Heart right ventricle (tissue), 16 donors: Measurements from ENCODE around the gene FUS. TPM values are rescaled to one million over a fixed set of nuclear protein-coding genes. Genes with fewer than 3 reads are reported as not detected.

ENCODE experiments used
- ATAC-seq, 8 donors: fragments of 200-7000 bp; cut with Tn5 transposase; one replicate each; pipeline ENCODE4 v1.9.1; 2020; ENCODE audit warnings: mild to moderate bottlenecking in 8 of 8, moderate library complexity in 8 of 8, moderate number of reproducible peaks in 1 of 8
- DNase-seq, 2 donors: peaks; one replicate each; pipeline ENCODE4 v3.0.0-alpha.2; 2020
- H3K27ac ChIP-seq, 10 donors: fragments of 200-600 bp; sonication (generic) in 2 of 10; one replicate each; pipeline versions ENCODE4 v1.5.0 to v1.8.0; 2020 to 2022; ENCODE audit warnings: mild to moderate bottlenecking in 3 of 10
- H3K27me3 ChIP-seq, 7 donors: fragments of 200-600 bp; one replicate each; pipeline ENCODE4 v1.8.0; 2021 to 2022; ENCODE audit warnings: mild to moderate bottlenecking in 2 of 7
- H3K36me3 ChIP-seq, 9 donors: fragments of 200-600 bp; sonication (generic) in 1 of 9; one replicate each; pipeline versions ENCODE4 v1.5.0 to v1.8.0; 2020 to 2022; ENCODE audit warnings: mild to moderate bottlenecking in 2 of 9
- H3K4me1 ChIP-seq, 9 donors: fragments of 200-600 bp; sonication (generic) in 1 of 9; one replicate each; pipeline versions ENCODE4 v1.5.0 to v1.8.0; 2020 to 2022; ENCODE audit warnings: mild to moderate bottlenecking in 4 of 9
- H3K4me3 ChIP-seq, 10 donors: fragments of 200-600 bp; sonication (generic) in 2 of 10; one replicate each; pipeline versions ENCODE4 v1.5.0 to v1.8.0; 2020 to 2022; ENCODE audit warnings: mild to moderate bottlenecking in 7 of 10, moderate library complexity in 2 of 10
- H3K9me3 ChIP-seq, 11 donors: fragments of 200-600 bp in 10 of 11; sonication (generic) in 2 of 11; one replicate each; pipeline versions ENCODE4 v1.5.0 to v1.8.0; 2013 to 2022; ENCODE audit warnings: mild to moderate bottlenecking in 2 of 11, control low read depth in 1 of 11, moderate library complexity in 1 of 11
- CTCF ChIP-seq, 9 donors: fragments of 200-600 bp; sonication (generic) in 2 of 9; IDR thresholded peaks; one replicate each; pipeline versions ENCODE4 v1.5.0 to v1.8.0; 2021 to 2022; ENCODE audit warnings: antibody characterized with exemption in 9 of 9, mild to moderate bottlenecking in 5 of 9, moderate library complexity in 1 of 9
- WGBS, 2 donors: extraction: QIAGEN DNeasy Blood & Tissue Kit; methylation state at CpG; one replicate each; pipeline ENCODE4 v1.1.7; 2013; ENCODE audit warnings: inconsistent platforms in 1 of 2; 5-methylcytosine and 5-hydroxymethylcytosine counted together
- intact Hi-C, 10 donors: fragments of 100-400 bp; cut with DNase I; formaldehyde crosslinking; loops; one replicate each; pipeline versions ENCODE4 v1.11.1 to v1.14.2; 2022
- polyA plus RNA-seq, 2 donors: library from polyadenylated mRNA; stranded (reverse); fragments of 200-250 nt; gene quantifications; one replicate each; pipeline ENCODE4 v1.2.3, GENCODE V29; 2013
- total RNA-seq, 10 donors: library from RNA; stranded (reverse); fragmentation: NEBNext Ultra II Directional in 3 of 10; extraction: Animal tissue kit (Norgen Biotek cat#: 25700) in 3 of 10; gene quantifications; one replicate each; pipeline versions ENCODE4 v1.2.1 to v1.2.4, GENCODE V29; 2021 to 2023
- donor health status: Arrhythmogenic right ventricular cardiomyopathy.
- donor health status: ischemic (EF 13 %, LVEDD 7.1; RV severe dilation, severe dysfunction).
- donor health status: healthy with polysubstance abuse.
- donor health status: DM: no; HTN: yes; CAD: no.
- donor health status: DM: no; HTN: no; CAD: no.
- donor health status: ischemic (EF 25% LVEDD 6.9; RV normal size, moderate dysfunction).
- donor health status: ischemic (EF 25% LVEDD 5.7; RV mildly dilated, moderate dysfunction).
- donor health status: healthy.
- donor health status: DM: yes; HTN: yes; CAD: no.
- donor health status: Ischemic cardiomyopathy.
- donor health status: ischemic (EF 35%, LVEDD 5.7; RV mildly dilated, moderate dysfunction).
- donor health status: nonischemic (EF 11% LVEDD 7.7; RV severe dilation, severe dysfunction).
- donor health status: DM: yes; HTN: yes; CAD: no.
- donor health status: PGD.
- donor health status: ischemic (EF 29% LVEDD 5.4; RV normal size, mild dysfunction).
- donor health status: nonischemic (EF 23%, LVEDD 6.1; RV moderate dilation, normal function).

Gene FUS
- total and polyA plus RNA-seq, 12 donors = 116 to 240 (median 140) TPM

GRCh38 chr16:31131841-31132271, 48.1 kb upstream of the FUS start:
- no peak for ATAC-seq
- no peaks in the 10 kb centered on the region for H3K27me3 ChIP-seq
- no peak overlapping the region for H3K27ac ChIP-seq
- no peak overlapping the region for H3K4me3 ChIP-seq
- no peak for DNase-seq
- no peaks in the 10 kb centered on the region for H3K9me3 ChIP-seq
- intact Hi-C loops = no loop called here
- peaks cover 3 to 61% (median 40%) of the 10 kb centered on the region in 9 donors for H3K4me1 ChIP-seq
- no peak for TF ChIP-seq CTCF (IDR thresholded peaks at IDR 0.05)
- peaks cover 0 to 66% (median 41%) of the 10 kb centered on the region in 9 donors for H3K36me3 ChIP-seq
- 85 to 88% methylated on average over 5 of the region's 5 CpGs for WGBS, 2 donors

DNA sequence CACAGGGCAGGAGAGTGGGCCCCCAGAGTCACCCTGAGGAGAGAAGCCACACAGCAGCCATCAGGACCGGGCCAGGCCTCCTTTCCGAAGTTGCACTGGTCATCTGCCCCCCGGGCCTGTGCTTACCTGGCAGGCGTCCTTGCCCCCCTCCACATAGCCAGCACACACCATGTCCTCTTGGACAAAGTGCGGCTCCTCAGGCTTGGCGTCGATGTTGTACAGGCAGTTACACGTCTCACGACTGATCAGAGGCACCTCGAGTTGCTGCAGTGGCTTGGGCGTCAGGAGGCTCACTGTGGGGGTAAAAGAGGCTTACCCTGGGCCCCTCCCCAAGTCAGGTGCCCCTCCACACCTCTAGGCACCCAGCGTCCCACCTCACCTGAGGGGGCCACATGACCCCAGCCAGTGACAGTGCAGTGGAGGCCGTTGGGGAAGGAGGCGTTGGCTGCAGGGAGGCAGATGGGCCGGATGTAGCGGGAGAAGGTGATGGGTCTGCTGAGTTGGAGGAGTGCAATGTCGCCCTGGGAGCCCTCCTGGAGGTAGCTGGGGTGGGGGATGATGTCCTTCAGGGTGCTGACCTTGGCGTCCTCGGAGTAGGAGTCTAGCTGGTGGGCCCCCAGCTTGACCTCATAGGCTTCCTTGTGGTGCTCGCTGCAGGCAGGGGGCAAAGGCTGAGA, 47.5 kb upstream of the FUS start:
- H3K27ac ChIP-seq = no peak overlapping the region
- H3K27me3 ChIP-seq = no peaks in the 10 kb centered on the region
- TF ChIP-seq CTCF (IDR thresholded peaks at IDR 0.05) = no peak
- intact Hi-C loops = no loop called here
- 87 to 89% methylated on average over 20 of the region's 20 CpGs for WGBS, 2 donors
- no peaks in the 10 kb centered on the region for H3K9me3 ChIP-seq
- peaks cover 0 to 60% (median 36%) of the 10 kb centered on the region in 9 donors for H3K36me3 ChIP-seq
- H3K4me1 ChIP-seq = peaks cover 3 to 56% (median 40%) of the 10 kb centered on the region in 9 donors
- H3K4me3 ChIP-seq = no peak overlapping the region
- no peak for ATAC-seq
- DNase-seq = no peak

- intact Hi-C loops = no loop called here
- ATAC-seq (no peak), DNase-seq (no peak)
- Histone ChIP-seq H3K36me3 (peaks cover 0 to 54% (median 30%) of the 10 kb centered on the region in 9 donors), H3K27ac (no peak overlapping the region), H3K4me3 (no peak overlapping the region), H3K27me3 (no peaks in the 10 kb centered on the region), H3K4me1 (peaks cover 3 to 49% (median 38%) of the 10 kb centered on the region in 9 donors), H3K9me3 (no peaks in the 10 kb centered on the region)
- WGBS, 2 donors = 91 to 95% methylated on average over 6 of the region's 6 CpGs
- TF ChIP-seq CTCF (IDR thresholded peaks at IDR 0.05) = no peak
These were observed 46.9 kb upstream of the FUS start for GRCh38 chr16:31133046-31133501.

DNA sequence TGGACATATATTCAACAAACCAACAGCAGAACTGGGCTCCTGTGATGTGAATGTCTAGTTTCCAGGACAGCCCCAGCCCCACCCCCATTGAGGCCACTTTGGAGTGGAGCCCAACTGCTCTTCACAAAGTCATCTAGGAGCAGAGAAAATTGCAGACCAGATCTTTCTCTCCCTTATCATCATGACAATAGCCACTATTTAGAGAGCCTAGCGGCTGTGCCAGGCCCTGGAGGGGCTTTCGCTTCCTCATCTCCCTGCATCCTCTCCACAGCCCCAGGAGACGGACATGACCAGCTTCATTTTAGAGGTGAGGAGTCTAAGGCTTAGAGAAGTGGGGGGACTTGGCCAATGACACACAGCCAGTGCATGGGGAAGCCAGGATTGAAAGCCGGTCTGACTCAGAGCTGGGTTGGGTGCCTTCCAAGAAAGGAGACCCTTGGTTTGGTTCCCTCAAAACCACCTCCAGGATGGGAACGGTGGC, 45.8 kb upstream of the FUS start:
- no peak overlapping the region for H3K4me3 ChIP-seq
- intact Hi-C loops = no loop called here
- H3K27me3 ChIP-seq = no peaks in the 10 kb centered on the region
- H3K36me3 ChIP-seq = peaks cover 0 to 43% (median 27%) of the 10 kb centered on the region in 9 donors
- DNase-seq (no peak), ATAC-seq (peak in 1 of 8 donors; percentile 21)
- H3K4me1 ChIP-seq = peaks cover 10 to 48% (median 36%) of the 10 kb centered on the region in 9 donors
- no peak for TF ChIP-seq CTCF (IDR thresholded peaks at IDR 0.05)
- 20 to 25% methylated on average over 5 of the region's 5 CpGs for WGBS, 2 donors
- H3K27ac ChIP-seq = no peak overlapping the region
- H3K9me3 ChIP-seq = no peaks in the 10 kb centered on the region
